ENCODE results near the gene GK. TPM values are rescaled to one million over a fixed set of nuclear protein-coding genes. Genes with fewer than 3 reads are reported as not detected.
A peak's percentile ranks its signal among the peaks of the same experiment; 100 is the strongest.
"Not testable (repeated sequence)": the region's sequence is repeated elsewhere in the genome, so short reads cannot be mapped to it uniquely, and the experiment has no call there.

The GK gene
- total RNA-seq, 1 donor from 2014 or later = 15.1 TPM

DNA sequence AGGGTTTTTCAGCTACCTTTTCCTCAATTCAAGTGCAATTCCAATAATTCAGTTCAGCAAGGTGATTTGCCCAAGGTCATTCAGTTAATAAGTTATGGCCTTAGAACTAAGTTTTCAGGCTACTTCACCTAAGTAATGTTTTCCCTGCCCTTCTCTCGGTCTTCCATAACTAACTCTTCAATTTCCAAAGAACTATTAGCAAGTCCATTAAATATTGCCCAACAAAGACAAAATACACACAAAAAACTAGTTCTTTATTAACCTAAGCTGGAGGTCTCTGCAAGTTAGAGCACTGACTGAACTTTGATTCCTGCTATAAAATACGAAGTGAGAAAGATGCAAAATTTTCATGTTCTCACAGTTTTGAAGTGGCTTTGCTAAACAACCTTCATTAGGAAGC is 26.8 kb upstream of the GK start:
- CTCF ChIA-PET = no interaction called here

GRCh38 chrX:30627818-30628652 is 25.2 kb upstream of the GK start:
- POLR2A ChIA-PET = no interaction called here
- DNase-seq (no peak), ATAC-seq (ENCODE audit: low read depth) (no peak)
- Mint-ChIP-seq H3K9me3 (no peaks in the 10 kb centered on the region), H3K4me1 (no peaks in the 10 kb centered on the region), H3K27me3 (no peaks in the 10 kb centered on the region), H3K27ac (no peak overlapping the region), H3K36me3 (ENCODE audit: low read depth) (no peaks in the 10 kb centered on the region), H3K4me3 (no peak overlapping the region)
- intact Hi-C loops (cut with micrococcal nuclease) = no loop called here
- TF ChIP-seq CTCF (IDR thresholded peaks at IDR 0.05) = no peak
- CTCF ChIA-PET = no interaction called here

More for the DNA sequence above, 26.8 kb upstream of the GK start:
- Mint-ChIP-seq H3K9me3 (peaks cover 3% of the 10 kb centered on the region), H3K27ac (no peak overlapping the region), H3K36me3 (ENCODE audit: low read depth) (peaks cover under 1% of the 10 kb centered on the region), H3K4me1 (no peaks in the 10 kb centered on the region), H3K27me3 (no peaks in the 10 kb centered on the region), H3K4me3 (no peak overlapping the region)
- intact Hi-C loops (cut with micrococcal nuclease) = no loop called here
- DNase-seq = no peak
- no peak for TF ChIP-seq CTCF (IDR thresholded peaks at IDR 0.05)
- no peak for ATAC-seq (ENCODE audit: low read depth)
- POLR2A ChIA-PET = no interaction called here

DNA sequence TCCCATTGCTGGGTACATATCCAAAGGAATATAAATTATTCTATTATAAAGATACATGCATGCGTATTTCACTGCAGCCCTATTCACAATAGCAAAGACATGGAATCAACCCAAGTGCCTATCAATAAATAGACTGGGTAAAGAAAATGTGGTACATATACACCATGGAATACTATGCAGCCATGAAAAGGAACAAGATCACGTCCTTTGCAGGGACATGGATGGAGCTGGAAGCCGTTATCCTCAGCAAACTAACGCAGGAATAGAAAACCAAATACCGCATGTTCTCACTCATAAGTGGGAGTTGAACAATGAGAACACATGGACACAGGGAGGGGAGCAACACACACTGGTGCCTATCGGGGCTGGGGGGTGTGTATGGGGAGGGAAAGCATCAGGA is 19.2 kb upstream of the GK start:
- H3K9me3 Mint-ChIP-seq; CTCF ChIA-PET; POLR2A ChIA-PET; DNase-seq; ATAC-seq (ENCODE audit: low read depth); H3K27ac Mint-ChIP-seq; intact Hi-C loops (cut with micrococcal nuclease); H3K4me3 Mint-ChIP-seq; H3K36me3 Mint-ChIP-seq (ENCODE audit: low read depth); H3K27me3 Mint-ChIP-seq; H3K4me1 Mint-ChIP-seq: not testable (repeated sequence)

DNA sequence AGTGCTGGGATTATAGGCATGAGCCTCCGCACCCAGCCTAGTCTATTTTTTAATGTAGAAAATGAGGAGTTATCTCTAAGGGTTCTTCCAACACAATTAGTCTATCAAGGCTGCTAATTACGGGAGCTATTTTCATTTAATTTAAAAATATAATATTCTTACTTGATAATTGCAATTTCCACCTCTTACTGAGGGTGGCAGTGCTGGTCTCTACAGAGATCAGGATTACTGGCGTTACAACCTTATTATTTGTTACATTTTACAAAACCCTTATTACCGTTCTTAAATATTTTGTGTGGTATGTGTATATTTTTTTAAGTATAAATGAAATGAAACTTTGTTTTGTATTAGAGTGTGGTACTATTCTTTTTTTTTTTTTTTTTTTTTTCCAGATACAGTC is 17.6 kb upstream of the GK start:
- no peak overlapping the region for H3K4me3 Mint-ChIP-seq
- intact Hi-C loops (cut with micrococcal nuclease) = loop anchor here (5.0 kb wide), 1 partner anchor 187 kb away; no protein-coding TSS in a partner anchor
- H3K36me3 Mint-ChIP-seq (ENCODE audit: low read depth) = no peaks in the 10 kb centered on the region
- H3K27me3 Mint-ChIP-seq = no peaks in the 10 kb centered on the region
- POLR2A ChIA-PET = interaction anchor here (0.5 kb wide), 1 partner anchor 410 kb away, joined by 3 read pairs; no protein-coding TSS in a partner anchor
- ATAC-seq (ENCODE audit: low read depth) (no peak), DNase-seq (no peak)
- peaks cover 7% of the 10 kb centered on the region for H3K4me1 Mint-ChIP-seq
- CTCF ChIA-PET = interaction anchor here (0.7 to 1.5 kb wide), 6 partner anchors 64 to 233 kb away, joined by 3 to 5 read pairs (median 4); no protein-coding TSS in a partner anchor
- H3K27ac Mint-ChIP-seq = no peak overlapping the region
- TF ChIP-seq CTCF (IDR thresholded peaks at IDR 0.05) = no peak
- H3K9me3 Mint-ChIP-seq = no peaks in the 10 kb centered on the region

GRCh38 chrX:30637874-30638815 is 15.1 kb upstream of the GK start:
- Mint-ChIP-seq H3K4me3 (no peak overlapping the region), H3K9me3 (no peaks in the 10 kb centered on the region), H3K36me3 (ENCODE audit: low read depth) (no peaks in the 10 kb centered on the region), H3K27ac (peak overlapping the region; percentile 24), H3K27me3 (no peaks in the 10 kb centered on the region), H3K4me1 (peaks cover 7% of the 10 kb centered on the region)
- DNase-seq (no peak), ATAC-seq (ENCODE audit: low read depth) (no peak)
- CTCF ChIA-PET = no interaction called here
- POLR2A ChIA-PET = no interaction called here
- intact Hi-C loops (cut with micrococcal nuclease) = loop anchor here (5.0 kb wide), 1 partner anchor 184 kb away; no protein-coding TSS in a partner anchor
- TF ChIP-seq CTCF (IDR thresholded peaks at IDR 0.05) = no peak

DNA sequence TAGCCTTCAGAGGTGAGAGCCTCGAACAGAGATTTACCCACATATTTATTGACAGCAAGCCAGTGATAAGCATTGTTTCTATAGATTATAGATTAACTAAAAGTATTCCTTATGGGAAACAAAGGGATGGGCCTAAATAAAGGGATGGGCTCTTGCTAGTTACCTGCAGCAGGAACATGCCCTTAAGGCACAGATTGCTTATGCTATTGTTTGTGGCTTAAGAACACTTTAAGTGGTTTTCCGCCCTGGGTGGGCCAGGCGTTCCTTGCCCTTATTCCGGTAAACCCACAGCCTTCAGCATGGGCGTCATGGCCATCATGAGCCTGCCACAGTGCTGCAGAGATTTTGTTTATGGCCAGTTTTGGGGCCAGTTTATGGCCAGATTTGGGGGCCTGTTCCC is 13.5 kb upstream of the GK start:
- POLR2A ChIA-PET; CTCF ChIA-PET; H3K9me3 Mint-ChIP-seq; H3K36me3 Mint-ChIP-seq (ENCODE audit: low read depth); DNase-seq; H3K27me3 Mint-ChIP-seq; H3K27ac Mint-ChIP-seq; ATAC-seq (ENCODE audit: low read depth); H3K4me3 Mint-ChIP-seq; H3K4me1 Mint-ChIP-seq: not testable (repeated sequence)
- intact Hi-C loops (cut with micrococcal nuclease) = loop anchor here (5.0 kb wide), 1 partner anchor 183 kb away; no protein-coding TSS in a partner anchor
